ENCODE measurements around the gene ADGRE2. TPM values are rescaled to one million over a fixed set of nuclear protein-coding genes. Genes with fewer than 3 reads are reported as not detected.
A peak's percentile ranks its signal among the peaks of the same experiment; 100 is the strongest.

The ADGRE2 gene
- total and polyA plus RNA-seq, 12 donors: 0.11 to 47.9 (median 5.9) TPM

GRCh38 chr19:14722127-14722526 lies 56.2 kb downstream of the ADGRE2 start:
- TF ChIP-seq CTCF (IDR thresholded peaks at IDR 0.05): no peak
- TF ChIP-seq POLR2A (IDR thresholded peaks at IDR 0.05): no peak
- no peak overlapping the region for H3K27ac ChIP-seq
- peaks cover 6 to 86% (median 8%) of the 10 kb centered on the region in 3 donors for H3K9me3 ChIP-seq (replicated peaks in 1 of 3)
- H3K4me1 ChIP-seq (replicated peaks in 1 of 2): no peaks in the 10 kb centered on the region
- 86 to 93% (median 87%) methylated on average over 2 of the region's 2 CpGs for WGBS, 4 donors
- intact Hi-C loops (cut with DNase I): no loop called here
- no peak overlapping the region for H3K4me3 ChIP-seq
- no peak for DNase-seq
- no peaks in the 10 kb centered on the region for H3K27me3 ChIP-seq
- H3K36me3 ChIP-seq (replicated peaks in 1 of 2): peaks cover 0 to 21% of the 10 kb centered on the region in 2 donors

- Histone ChIP-seq H3K9me3 (replicated peaks in 1 of 3) (peaks cover 6 to 77% (median 8%) of the 10 kb centered on the region in 3 donors), H3K4me3 (peak overlapping the region in 1 of 4 donors; percentile 10), H3K4me1 (replicated peaks in 1 of 2) (no peaks in the 10 kb centered on the region), H3K27me3 (no peaks in the 10 kb centered on the region), H3K36me3 (replicated peaks in 1 of 2) (peaks cover 0 to 42% of the 10 kb centered on the region in 2 donors), H3K27ac (no peak overlapping the region)
- no peak for TF ChIP-seq CTCF (IDR thresholded peaks at IDR 0.05)
- no peak for TF ChIP-seq POLR2A (IDR thresholded peaks at IDR 0.05)
- intact Hi-C loops (cut with DNase I): no loop called here
- 97 to 100% (median 98%) methylated on average over 3 of the region's 3 CpGs for WGBS, 4 donors
- no peak for DNase-seq
These were observed 59.2 kb downstream of the ADGRE2 start for GRCh38 chr19:14719162-14719561.

- H3K36me3 ChIP-seq (replicated peaks in 1 of 2): peaks cover 0 to 42% of the 10 kb centered on the region in 2 donors
These were observed 59.7 kb downstream of the ADGRE2 start for GRCh38 chr19:14718522-14719116.

GRCh38 chr19:14715841-14716240 lies 62.5 kb downstream of the ADGRE2 start:
- Histone ChIP-seq H3K4me1 (replicated peaks in 1 of 2) (no peaks in the 10 kb centered on the region), H3K36me3 (replicated peaks in 1 of 2) (peaks cover 0 to 42% of the 10 kb centered on the region in 2 donors), H3K27ac (no peak overlapping the region), H3K4me3 (no peak overlapping the region), H3K27me3 (no peaks in the 10 kb centered on the region), H3K9me3 (replicated peaks in 1 of 3) (peaks cover 6 to 54% (median 8%) of the 10 kb centered on the region in 3 donors)
- intact Hi-C loops (cut with DNase I): no loop called here
- TF ChIP-seq CTCF (IDR thresholded peaks at IDR 0.05) (no peak), POLR2A (IDR thresholded peaks at IDR 0.05) (no peak)
- no peak for DNase-seq
- WGBS, 4 donors: 85 to 98% (median 94%) methylated on average over 4 of the region's 4 CpGs

More at GRCh38 chr19:14718522-14719116, 59.7 kb downstream of the ADGRE2 start:
- TF ChIP-seq POLR2A (IDR thresholded peaks at IDR 0.05): no peak
- TF ChIP-seq CTCF (IDR thresholded peaks at IDR 0.05): no peak
- Histone ChIP-seq H3K27me3 (no peaks in the 10 kb centered on the region), H3K4me3 (peak overlapping the region in 1 of 4 donors; percentile 3), H3K9me3 (replicated peaks in 1 of 3) (peaks cover 6 to 77% (median 8%) of the 10 kb centered on the region in 3 donors), H3K27ac (no peak overlapping the region), H3K4me1 (replicated peaks in 1 of 2) (no peaks in the 10 kb centered on the region)
- no peak for DNase-seq
- 91 to 98% (median 96%) methylated on average over 18 of the region's 18 CpGs for WGBS, 4 donors
- intact Hi-C loops (cut with DNase I): no loop called here
